Measurements from ENCODE around the gene ADAMTS15.

ADAMTS15 gene

GRCh38 chr11:130418756-130419155 lies 29.7 kb upstream of the ADAMTS15 start:
- DNase-seq (ENCODE audit: low read depth in 3 of 3), result no peak

- no peak for DNase-seq (ENCODE audit: low read depth in 3 of 3)
Observed at GRCh38 chr11:130420478-130421198, 27.8 kb upstream of the ADAMTS15 start.

GRCh38 chr11:130421199-130421585 lies 27.3 kb upstream of the ADAMTS15 start:
- no peak for DNase-seq (ENCODE audit: low read depth in 3 of 3)

GRCh38 chr11:130421697-130422096 lies 26.7 kb upstream of the ADAMTS15 start:
- DNase-seq (ENCODE audit: low read depth in 3 of 3), result no peak

- DNase-seq (ENCODE audit: low read depth in 3 of 3), result no peak
Observed at GRCh38 chr11:130422251-130422995, 26.0 kb upstream of the ADAMTS15 start.

GRCh38 chr11:130423541-130424142 lies 24.8 kb upstream of the ADAMTS15 start:
- DNase-seq (ENCODE audit: low read depth in 3 of 3), result no peak

GRCh38 chr11:130424613-130425140 lies 23.8 kb upstream of the ADAMTS15 start:
- no peak for DNase-seq (ENCODE audit: low read depth in 3 of 3)

- no peak for DNase-seq (ENCODE audit: low read depth in 3 of 3)
Observed at GRCh38 chr11:130425156-130425555, 23.3 kb upstream of the ADAMTS15 start.

- no peak for DNase-seq (ENCODE audit: low read depth in 3 of 3)
Observed at GRCh38 chr11:130426223-130426836, 22.1 kb upstream of the ADAMTS15 start.

GRCh38 chr11:130426837-130427341 lies 21.6 kb upstream of the ADAMTS15 start:
- DNase-seq (ENCODE audit: low read depth in 3 of 3), result no peak

- DNase-seq (ENCODE audit: low read depth in 3 of 3), result no peak
Observed at GRCh38 chr11:130427581-130428315, 20.7 kb upstream of the ADAMTS15 start.

- no peak for DNase-seq (ENCODE audit: low read depth in 3 of 3)
Observed at GRCh38 chr11:130428316-130429119, 19.9 kb upstream of the ADAMTS15 start, which contains the start of gene ADAMTS8. TSS of gene ADAMTS8 (minus strand) at chr11:130428609. CDS start at chr11:130428286, 323 bp downstream.

GRCh38 chr11:130429120-130429681 lies 19.2 kb upstream of the ADAMTS15 start:
- DNase-seq (ENCODE audit: low read depth in 3 of 3), result no peak

GRCh38 chr11:130429983-130430382 lies 18.5 kb upstream of the ADAMTS15 start:
- DNase-seq (ENCODE audit: low read depth in 3 of 3), result no peak

GRCh38 chr11:130431331-130431773 lies 17.1 kb upstream of the ADAMTS15 start:
- peak; percentile 36 to 74 (median 37) for DNase-seq (ENCODE audit: low read depth in 3 of 3)

- no peak for DNase-seq (ENCODE audit: low read depth in 3 of 3)
Observed at GRCh38 chr11:130431801-130432200, 16.6 kb upstream of the ADAMTS15 start.

GRCh38 chr11:130433357-130433756 lies 15.1 kb upstream of the ADAMTS15 start:
- DNase-seq (ENCODE audit: low read depth in 3 of 3), result no peak

GRCh38 chr11:130434521-130435223 lies 13.8 kb upstream of the ADAMTS15 start:
- peak; percentile 29 to 62 (median 40) for DNase-seq (ENCODE audit: low read depth in 3 of 3)

- no peak for DNase-seq (ENCODE audit: low read depth in 3 of 3)
Observed at GRCh38 chr11:130435671-130436070, 12.8 kb upstream of the ADAMTS15 start.
